GM13976 (cell line): ENCODE measurements around the gene MALT1.

Experiments
- DNase-seq: peaks from one replicate; pipeline ENCODE4 v3.0.0; 2012; ENCODE audit warnings: low spot score
- in situ Hi-C: fragments of 300-500 bp; cut with MboI; formaldehyde crosslinking; loops from one replicate; pipeline ENCODE4 v1.12.0; 2022; ENCODE audit warnings: low sequenced_read_pairs, mixed read lengths, inconsistent platforms; ENCODE audit not compliant: unreplicated experiment
- TF ChIP-seq, protein P1 (sequence below): IDR thresholded peaks from 2 replicates; pipeline ENCODE4 v1.5.1; 2012; ENCODE audit warnings: borderline replicate concordance, mild to moderate bottlenecking; ENCODE audit not compliant: insufficient read depth; ENCODE audit errors: extremely low read depth, missing control alignments, control extremely low read depth

The MALT1 gene

DNA sequence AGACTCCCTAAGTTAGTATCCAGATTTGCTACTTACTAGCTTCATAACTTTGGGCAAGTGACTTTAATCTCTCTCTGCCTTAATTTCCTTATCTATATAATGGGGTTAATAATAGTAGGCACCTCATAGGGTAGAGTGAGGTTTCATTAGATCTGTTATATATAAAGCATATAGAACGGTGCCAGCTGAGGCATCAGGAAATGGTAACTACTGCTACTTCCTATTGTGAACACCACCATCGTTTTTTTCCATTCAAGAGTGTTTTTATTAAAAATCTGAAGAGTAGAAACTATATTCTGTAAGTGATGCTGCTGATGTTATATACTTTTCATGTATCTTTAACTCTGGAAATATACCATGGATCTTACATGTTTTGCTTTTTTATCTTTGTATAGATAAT, 44.3 kb downstream of the MALT1 start:
- TF ChIP-seq, protein P1, sequence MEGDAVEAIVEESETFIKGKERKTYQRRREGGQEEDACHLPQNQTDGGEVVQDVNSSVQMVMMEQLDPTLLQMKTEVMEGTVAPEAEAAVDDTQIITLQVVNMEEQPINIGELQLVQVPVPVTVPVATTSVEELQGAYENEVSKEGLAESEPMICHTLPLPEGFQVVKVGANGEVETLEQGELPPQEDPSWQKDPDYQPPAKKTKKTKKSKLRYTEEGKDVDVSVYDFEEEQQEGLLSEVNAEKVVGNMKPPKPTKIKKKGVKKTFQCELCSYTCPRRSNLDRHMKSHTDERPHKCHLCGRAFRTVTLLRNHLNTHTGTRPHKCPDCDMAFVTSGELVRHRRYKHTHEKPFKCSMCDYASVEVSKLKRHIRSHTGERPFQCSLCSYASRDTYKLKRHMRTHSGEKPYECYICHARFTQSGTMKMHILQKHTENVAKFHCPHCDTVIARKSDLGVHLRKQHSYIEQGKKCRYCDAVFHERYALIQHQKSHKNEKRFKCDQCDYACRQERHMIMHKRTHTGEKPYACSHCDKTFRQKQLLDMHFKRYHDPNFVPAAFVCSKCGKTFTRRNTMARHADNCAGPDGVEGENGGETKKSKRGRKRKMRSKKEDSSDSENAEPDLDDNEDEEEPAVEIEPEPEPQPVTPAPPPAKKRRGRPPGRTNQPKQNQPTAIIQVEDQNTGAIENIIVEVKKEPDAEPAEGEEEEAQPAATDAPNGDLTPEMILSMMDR: no peak
- DNase-seq: no peak
- in situ Hi-C loops: no loop called here

DNA sequence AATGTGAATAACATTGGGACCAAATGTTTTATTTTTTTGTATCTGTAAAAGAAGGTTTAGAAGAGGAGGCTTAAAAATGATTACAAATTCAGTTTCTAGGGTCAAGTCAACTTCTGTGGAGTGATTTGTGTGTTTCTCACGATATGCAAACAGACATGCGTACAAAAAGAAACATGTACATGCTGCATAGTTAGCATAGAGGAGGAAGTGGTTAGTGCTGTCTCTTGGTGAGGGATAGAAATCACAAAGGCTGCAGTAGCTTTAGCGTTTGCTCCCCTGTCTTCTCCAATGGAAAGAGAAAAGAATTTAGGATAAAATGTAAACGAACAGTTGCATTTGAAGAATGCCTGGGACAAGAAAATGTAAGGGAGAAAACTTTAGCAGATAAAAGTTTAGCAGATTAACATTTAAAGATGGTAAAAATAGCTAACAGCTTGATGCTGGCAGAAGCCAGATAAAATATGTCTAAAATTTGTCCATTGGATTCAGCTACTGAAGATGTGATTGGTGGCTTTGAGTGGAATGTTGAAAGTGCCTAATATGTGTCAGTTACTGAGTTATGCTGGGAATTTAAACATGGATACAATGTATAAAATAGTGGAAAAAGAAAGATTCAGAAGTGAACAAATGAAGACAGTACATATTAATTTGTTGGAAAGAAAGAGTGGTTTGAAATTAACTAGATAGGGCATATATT, 44.9 kb downstream of the MALT1 start:
- TF ChIP-seq, protein P1: no peak
- DNase-seq: peak; percentile 25
- in situ Hi-C loops: no loop called here

DNA sequence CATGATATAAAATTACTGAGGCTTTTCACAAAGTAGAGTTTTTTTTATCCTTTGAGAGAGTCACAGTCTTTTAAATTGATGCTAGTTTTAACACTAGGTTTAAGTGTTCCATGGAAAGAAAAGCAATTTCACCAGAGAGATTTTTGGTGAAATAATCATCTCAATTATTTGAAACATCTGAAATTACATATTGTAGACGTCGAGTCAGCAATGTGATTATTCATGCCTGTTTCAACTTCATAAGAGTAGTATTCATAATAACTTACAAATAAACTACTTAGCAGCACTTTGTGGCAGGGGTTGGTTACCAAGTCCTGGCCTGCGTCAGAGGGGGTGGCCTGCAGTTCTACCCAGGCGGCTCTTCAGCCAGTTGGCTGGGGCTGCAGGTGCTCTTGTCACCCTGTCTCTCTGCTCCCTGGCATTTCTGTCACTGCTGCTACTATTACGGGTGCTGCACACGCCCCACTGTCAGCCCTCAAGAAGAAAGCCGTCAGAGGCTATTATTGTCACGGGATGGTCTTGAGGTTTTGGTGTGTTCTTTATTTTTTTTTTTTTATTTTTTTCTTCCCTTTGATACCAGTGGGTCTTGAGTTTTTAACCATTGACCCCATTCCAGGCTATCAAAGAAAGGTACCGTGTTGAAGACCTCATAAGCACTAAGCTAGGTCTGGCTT, 50.4 kb downstream of the MALT1 start:
- TF ChIP-seq, protein P1: no peak
- DNase-seq: no peak
- in situ Hi-C loops: no loop called here

DNA sequence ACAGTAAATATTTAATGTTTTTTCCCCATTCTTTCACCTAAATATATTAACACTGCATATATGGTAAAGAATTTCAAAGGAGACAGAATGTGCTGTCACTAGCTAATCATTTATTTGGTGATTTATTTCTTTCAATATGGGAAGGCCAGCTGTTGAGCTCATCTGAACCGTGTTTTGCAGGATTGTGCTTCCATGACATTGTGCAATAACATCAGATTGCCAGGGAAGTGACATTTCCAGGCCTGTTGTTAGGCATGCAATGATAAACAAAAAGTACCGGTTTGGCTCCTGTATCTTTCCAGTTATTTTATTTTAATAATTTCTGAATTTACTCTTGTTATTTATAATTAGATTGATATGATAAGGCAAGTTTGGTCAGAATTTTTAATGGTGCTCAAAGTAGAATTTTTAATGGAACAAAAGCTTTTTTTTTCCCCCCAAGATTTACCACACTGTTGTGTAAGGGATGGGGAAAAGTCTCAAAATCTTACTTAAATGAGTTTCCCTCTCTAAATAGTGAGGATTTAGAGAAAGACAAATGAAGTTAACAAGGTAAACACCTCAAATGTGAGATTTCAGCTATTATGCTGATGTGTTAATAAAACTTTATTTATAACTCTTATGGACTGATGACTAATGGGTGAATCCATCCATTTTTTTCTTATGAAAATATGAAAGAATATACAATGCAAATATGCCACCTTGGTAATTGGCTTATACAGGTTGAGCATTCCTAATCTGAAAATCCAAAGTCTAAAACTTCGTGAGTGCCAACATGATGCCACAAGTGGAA, 52.7 kb downstream of the MALT1 start:
- no peak for DNase-seq
- in situ Hi-C loops: no loop called here
- TF ChIP-seq, protein P1: no peak

DNA sequence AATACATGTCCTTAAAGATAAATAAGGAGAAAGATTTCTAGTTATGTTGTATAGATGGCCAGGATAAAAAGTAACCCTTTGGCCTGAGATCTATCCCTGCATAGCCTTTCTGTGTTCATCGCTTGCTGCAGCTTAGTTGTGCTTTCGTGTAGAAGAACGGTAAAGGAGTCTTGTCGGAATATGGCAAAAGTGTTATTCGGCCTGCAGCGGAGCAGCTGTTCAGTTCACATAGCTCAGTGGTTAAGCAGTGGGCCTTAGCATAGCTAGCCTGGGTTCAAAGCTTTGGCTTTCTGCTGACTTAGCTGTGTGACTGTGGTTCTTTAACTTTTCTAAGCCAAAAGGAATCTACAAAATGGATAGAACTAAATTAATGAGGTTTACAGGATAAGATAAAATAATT, 55.4 kb downstream of the MALT1 start:
- DNase-seq: no peak
- in situ Hi-C loops: no loop called here
- TF ChIP-seq, protein P1: no peak

DNA sequence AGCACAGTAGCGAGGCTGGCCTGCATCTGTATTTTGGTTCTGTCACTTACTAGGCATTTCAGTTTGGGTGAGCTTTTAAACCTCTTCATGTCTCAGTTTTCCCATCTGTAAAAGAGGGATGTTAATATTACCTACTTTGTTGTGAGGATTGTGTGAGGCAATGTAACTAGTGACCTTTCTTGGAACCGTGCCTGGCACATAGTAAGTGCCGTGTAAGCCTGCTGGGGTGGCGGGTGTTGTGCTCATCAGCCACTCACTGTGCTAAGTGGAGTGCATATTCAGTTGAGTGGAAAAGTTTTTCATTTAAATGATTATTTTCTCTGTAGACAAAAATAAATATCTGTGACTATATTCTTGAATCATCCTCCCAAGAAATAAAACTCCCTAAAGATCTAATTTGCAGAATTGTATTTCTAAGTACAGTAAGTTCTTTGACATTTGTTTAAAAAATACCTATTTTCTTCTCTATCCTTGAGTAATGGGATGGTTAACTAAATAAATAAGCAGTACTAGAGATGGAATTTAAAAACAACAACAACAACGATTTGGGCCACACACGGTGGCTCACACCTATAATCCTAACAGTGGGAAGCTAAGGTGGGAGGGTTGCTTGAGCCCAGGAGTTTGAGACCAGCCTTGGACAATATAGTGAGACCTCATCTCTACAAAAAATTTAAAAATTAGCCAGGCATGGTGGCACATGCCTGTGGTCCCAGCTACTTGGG, 56.7 kb downstream of the MALT1 start:
- TF ChIP-seq, protein P1: no peak
- no peak for DNase-seq
- in situ Hi-C loops: no loop called here
